ENCODE data around the gene CSRP3.

The CSRP3 gene

GRCh38 chr11:19226378-19227195 is 24.8 kb upstream of the CSRP3 start:
- no peak overlapping the region for H3K27ac ChIP-seq
- no peak for DNase-seq (ENCODE audit: low read depth, low spot score)

DNA sequence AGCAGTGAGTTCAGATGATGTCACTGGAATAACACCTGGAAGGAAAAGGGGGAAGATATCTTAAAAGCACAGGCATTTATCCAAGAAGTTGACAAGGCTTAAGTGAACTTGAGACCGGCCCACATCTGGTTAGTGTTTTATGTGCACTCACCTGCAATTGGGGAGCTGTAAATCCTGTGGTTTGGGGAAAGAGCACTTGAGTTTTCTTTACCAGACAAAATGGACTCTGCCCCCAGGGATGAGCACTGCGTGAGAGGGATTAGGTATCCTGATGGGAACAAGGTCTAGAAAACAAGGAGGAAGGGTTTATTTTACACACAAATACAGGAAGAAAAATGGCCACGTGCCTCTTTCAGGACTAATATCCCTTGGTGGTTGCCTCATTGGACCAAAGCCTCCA is 23.8 kb upstream of the CSRP3 start:
- H3K27ac ChIP-seq: no peak overlapping the region
- DNase-seq (ENCODE audit: low read depth, low spot score): no peak

- no peak overlapping the region for H3K27ac ChIP-seq
- no peak for DNase-seq (ENCODE audit: low read depth, low spot score)
These were observed 23.3 kb upstream of the CSRP3 start for GRCh38 chr11:19225123-19225522.

DNA sequence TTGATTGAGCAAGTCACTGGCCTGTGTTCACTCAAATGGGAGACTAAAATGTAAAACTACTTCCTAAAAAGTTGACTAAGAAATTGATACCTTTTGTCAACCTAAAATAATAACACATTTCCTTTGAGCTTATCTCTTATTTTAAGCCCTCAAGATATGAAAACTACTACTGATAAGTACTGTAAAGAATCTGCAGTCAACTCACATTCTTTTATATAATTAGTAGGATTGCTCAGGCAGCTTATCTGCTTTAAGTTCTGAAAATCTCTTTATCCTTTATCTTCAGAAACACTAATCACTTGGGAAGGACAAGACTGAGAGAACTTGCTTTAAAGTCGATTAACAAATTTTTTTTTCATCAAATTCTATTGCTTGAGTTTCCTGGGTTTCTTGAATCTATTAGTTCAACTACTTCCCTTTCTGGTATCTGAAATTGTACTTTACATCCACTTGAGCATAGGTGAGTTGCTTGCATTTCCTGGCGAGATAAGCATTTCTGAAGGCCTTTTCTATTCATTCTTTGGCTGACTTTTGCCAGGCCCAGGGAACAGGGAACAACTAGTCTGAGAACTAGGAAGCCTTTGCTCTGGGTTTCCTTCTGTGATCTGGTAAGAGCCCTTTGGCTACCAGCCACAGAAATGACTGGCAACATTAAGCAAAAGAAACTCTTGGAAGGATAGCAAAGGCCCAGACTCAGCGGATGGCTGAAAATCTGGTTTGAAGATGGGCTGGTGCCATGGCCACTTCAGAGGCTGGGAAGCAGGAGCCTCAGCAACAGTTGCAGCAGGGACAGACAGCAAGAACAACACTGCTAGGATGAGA is 19.3 kb upstream of the CSRP3 start:
- DNase-seq (ENCODE audit: low read depth, low spot score): no peak
- H3K27ac ChIP-seq: no peak overlapping the region

GRCh38 chr11:19218786-19219460 is 17.1 kb upstream of the CSRP3 start:
- H3K27ac ChIP-seq: no peak overlapping the region
- no peak for DNase-seq (ENCODE audit: low read depth, low spot score)

DNA sequence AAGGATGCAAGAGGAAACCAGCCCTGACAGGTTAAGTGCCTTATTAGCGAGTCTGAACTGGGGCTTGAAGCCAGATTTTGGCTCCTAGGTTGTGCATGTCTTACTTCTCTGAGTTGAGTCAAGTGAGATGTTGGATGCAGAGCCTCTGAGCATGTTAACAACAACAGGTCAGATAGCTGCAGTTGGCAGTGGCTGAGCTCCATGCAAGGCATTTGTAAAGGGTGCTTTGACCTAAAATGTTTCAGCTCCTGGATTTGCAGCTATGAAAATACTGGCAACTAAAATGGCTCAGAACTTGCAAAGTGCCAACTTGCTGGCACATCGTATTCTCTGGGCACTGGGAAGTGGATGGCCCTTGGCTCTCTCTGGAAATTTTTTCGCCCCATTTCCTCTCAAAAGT is 16.4 kb upstream of the CSRP3 start:
- no peak for DNase-seq (ENCODE audit: low read depth, low spot score)
- no peak overlapping the region for H3K27ac ChIP-seq

DNA sequence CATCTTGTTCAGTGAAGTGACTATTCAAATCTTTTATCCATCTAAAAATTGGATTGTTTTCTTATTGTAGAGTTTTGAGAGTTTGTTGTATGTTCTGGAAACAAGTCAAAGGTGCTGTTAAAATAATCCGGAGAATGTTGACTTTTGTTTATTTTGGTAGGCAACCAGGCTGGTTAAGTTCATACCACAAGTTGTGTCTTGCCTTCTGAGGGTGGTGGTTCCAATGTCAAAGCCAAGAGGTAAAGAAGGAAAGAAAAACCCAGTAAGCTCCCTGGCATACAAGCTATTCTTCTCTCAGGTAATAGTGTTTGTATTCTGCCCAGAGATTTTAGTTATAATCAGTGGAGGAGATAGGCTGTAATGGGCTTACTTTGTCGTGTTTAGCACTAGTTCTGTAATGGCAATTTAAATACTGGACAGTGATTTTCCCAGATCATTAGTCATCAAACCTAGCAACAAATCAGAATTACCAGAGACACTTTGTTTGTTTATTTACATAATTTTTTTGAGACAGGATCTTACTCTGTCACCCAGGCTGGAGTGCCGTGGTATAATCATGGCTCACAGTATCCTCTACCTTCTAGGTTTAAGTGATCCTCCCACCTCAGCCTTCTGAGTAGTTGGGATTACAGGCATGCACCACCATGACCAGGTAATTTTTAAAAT is 15.1 kb upstream of the CSRP3 start:
- H3K27ac ChIP-seq: peak overlapping the region; percentile 34
- peak; percentile 41 for DNase-seq (ENCODE audit: low read depth, low spot score)

- DNase-seq (ENCODE audit: low read depth, low spot score): no peak
These were observed 14.2 kb upstream of the CSRP3 start for GRCh38 chr11:19216021-19216420.

DNA sequence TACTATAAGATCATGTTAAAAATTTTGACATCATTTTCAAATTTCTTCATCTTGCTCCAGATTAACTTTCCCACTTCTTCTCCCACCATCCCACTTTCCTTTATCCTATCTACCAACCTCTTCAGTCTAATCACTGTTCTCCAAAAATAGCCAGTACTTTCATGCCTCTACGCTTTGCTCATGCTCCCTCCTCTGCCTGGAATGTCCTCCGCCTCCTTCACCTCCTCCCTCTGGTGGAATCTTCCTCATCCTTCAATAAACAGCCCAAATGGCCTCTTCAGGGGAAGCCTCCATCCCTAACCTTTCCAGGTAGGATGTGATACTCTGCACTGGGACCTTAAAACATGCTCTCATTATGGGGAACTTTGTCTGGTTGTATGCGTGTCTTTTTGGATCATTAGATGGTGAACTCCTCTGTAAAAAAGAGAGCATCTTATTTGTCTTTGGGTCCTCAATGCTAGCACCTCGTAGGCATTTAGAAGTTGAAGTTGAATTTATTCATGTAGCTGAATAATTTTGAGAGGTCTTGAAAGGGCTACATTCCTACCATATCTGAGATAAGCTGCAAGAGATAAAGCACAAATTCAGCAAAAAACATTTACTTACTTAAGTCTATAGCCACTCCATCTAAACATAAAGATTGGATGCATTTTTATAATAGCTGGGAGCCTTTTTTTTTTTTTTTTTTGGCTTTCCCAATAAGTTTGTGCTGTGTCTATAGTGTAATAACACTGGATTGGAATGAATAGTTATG is 8.0 kb upstream of the CSRP3 start:
- no peak overlapping the region for H3K27ac ChIP-seq
- DNase-seq (ENCODE audit: low read depth, low spot score): no peak

More at GRCh38 chr11:19216021-19216420, 14.2 kb upstream of the CSRP3 start:
- H3K27ac ChIP-seq: no peak overlapping the region

- DNase-seq (ENCODE audit: low read depth, low spot score): no peak
- no peak overlapping the region for H3K27ac ChIP-seq
These were observed 7.3 kb upstream of the CSRP3 start for GRCh38 chr11:19208959-19209546.

GRCh38 chr11:19208181-19208580 is 6.4 kb upstream of the CSRP3 start:
- DNase-seq (ENCODE audit: low read depth, low spot score): no peak
- H3K27ac ChIP-seq: no peak overlapping the region

DNA sequence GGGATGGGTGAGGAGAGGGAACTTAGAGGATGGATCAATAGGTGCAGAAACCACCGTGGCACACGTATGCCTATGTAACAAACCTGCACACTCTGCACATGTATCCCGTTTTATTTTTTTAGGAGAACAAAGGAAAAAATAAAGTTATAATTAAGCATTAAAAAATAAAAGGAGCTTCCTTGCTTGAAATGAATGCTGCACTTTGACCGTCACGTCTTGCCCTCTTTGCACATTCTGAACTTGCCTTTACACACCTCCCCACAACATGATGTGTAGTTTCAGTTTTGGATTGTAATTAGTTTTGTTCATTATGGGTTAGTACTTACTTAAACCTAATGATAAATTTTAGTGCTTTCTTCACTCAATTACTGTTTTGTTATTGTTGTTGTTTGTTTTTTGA is 3.1 kb upstream of the CSRP3 start:
- DNase-seq (ENCODE audit: low read depth, low spot score): no peak
- H3K27ac ChIP-seq: no peak overlapping the region

DNA sequence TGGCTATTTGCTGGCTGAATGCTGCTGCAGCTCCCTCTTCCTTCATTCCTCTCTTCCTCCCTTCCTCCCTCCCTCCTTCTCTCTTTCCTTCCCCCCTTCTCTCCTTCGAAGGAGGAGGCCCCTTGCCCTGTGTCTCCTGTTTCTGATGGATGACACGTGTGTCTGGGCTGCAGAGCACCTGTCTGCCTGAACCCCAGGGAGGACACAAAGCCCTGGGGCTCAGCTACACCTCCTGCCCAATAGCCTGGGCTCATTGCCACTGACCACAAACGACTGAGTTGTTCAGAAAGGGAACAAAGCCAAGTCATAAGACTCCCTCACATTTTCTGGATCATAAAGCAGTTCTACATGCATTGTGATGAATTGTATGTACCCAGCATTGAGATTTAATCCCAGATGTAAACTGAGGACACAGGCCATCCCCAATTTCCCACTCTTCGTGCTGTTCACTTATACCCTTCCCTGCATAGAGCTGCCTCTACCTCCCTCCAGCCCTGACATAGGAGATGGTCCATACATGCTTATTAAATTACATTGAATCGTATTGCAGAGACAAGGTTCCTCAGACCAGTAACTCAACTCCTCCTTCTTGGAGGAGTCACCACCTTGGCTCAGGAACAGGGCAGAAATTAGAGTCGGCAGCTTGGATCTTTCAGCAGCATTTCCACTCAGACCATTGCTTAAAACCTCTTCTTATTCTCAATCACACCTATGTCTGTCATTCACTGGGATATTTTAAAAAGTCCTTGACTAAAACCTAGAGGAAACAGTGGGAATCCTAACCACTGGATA is 1.2 kb downstream of the CSRP3 start:
- DNase-seq (ENCODE audit: low read depth, low spot score): peak; percentile 34
- peak overlapping the region; percentile 8 for H3K27ac ChIP-seq

GRCh38 chr11:19199771-19200170 is 2.0 kb downstream of the CSRP3 start:
- DNase-seq (ENCODE audit: low read depth, low spot score): no peak
- H3K27ac ChIP-seq: no peak overlapping the region

DNA sequence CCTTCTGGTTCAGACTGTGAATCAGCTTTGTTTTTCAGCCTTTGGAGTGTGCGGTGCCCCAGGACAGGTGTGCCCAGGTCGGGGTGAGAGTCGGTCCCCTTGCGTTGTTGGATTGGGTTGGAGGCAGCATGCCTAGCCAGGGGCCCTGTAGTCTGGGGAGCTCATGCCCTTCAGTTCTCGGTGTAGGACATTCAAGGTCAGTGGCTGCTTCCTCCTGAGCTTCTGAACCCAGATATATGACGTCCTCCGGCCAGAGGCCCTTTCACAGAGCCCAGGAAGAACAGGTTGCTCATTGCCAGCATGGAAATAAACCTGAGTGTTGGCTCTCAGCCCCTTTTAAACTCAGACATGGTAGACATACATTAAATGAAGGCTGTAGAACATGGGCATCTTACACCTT is 2.7 kb downstream of the CSRP3 start:
- DNase-seq (ENCODE audit: low read depth, low spot score): no peak
- H3K27ac ChIP-seq: no peak overlapping the region

- no peak overlapping the region for H3K27ac ChIP-seq
- no peak for DNase-seq (ENCODE audit: low read depth, low spot score)
These were observed 5.4 kb downstream of the CSRP3 start for GRCh38 chr11:19196432-19196831.

- no peak overlapping the region for H3K27ac ChIP-seq
- DNase-seq (ENCODE audit: low read depth, low spot score): no peak
These were observed 7.0 kb downstream of the CSRP3 start for GRCh38 chr11:19194620-19195308.

DNA sequence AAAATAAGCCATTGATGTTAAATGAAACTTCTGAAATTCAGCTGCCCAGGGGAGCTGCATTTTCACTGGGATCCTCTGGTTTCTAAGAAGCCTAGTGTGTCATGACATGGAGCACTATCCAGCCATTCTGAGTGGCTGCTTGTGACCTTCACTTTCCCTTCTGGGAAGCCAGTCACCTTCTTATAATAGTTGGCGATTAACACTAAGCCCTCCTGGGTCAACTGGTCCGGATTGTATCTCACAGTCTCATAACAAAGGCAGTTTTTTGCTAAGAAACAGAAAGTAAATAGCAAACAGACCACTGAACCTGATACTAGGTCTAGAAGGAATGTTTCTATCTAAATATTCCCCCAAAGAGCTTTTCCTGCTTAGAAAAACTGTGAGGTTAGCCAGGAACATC is 7.9 kb downstream of the CSRP3 start:
- no peak for DNase-seq (ENCODE audit: low read depth, low spot score)
- H3K27ac ChIP-seq: no peak overlapping the region

Data from epithelial cell of prostate (primary cell).